ENCODE data around the gene PCBP1. TPM values are rescaled to one million over a fixed set of nuclear protein-coding genes. Genes with fewer than 3 reads are reported as not detected.

Gene PCBP1
- total RNA-seq, 4 donors from 2014 or later, result 103 to 189 (median 149) TPM

GRCh38 chr2:70081221-70081620 is 6.1 kb upstream of the PCBP1 start:
- no peaks in the 10 kb centered on the region for H3K9me3 ChIP-seq
- no peaks in the 10 kb centered on the region for H3K27me3 ChIP-seq
- H3K27ac ChIP-seq, result peak overlapping the region; percentile 20 to 98 (median 47)
- intact Hi-C loops (cut with DNase I; ENCODE audit: low total_unique reads), result no loop called here
- no peak overlapping the region for H3K4me3 ChIP-seq
- H3K36me3 ChIP-seq, result peaks cover 0 to 20% (median 2%) of the 10 kb centered on the region in 4 donors
- DNase-seq, result no peak
- TF ChIP-seq, protein P1, sequence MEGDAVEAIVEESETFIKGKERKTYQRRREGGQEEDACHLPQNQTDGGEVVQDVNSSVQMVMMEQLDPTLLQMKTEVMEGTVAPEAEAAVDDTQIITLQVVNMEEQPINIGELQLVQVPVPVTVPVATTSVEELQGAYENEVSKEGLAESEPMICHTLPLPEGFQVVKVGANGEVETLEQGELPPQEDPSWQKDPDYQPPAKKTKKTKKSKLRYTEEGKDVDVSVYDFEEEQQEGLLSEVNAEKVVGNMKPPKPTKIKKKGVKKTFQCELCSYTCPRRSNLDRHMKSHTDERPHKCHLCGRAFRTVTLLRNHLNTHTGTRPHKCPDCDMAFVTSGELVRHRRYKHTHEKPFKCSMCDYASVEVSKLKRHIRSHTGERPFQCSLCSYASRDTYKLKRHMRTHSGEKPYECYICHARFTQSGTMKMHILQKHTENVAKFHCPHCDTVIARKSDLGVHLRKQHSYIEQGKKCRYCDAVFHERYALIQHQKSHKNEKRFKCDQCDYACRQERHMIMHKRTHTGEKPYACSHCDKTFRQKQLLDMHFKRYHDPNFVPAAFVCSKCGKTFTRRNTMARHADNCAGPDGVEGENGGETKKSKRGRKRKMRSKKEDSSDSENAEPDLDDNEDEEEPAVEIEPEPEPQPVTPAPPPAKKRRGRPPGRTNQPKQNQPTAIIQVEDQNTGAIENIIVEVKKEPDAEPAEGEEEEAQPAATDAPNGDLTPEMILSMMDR (IDR thresholded peaks at IDR 0.05), result no peak
- TF ChIP-seq POLR2AphosphoS5 (IDR thresholded peaks at IDR 0.05) (no peak), POLR2A (IDR thresholded peaks at IDR 0.05) (no peak), EP300 (IDR thresholded peaks at IDR 0.05; ENCODE audit: low read depth) (no peak)
- H3K4me1 ChIP-seq, result peaks cover 26 to 51% (median 28%) of the 10 kb centered on the region in 4 donors
- in situ Hi-C loops (cut with MboI; ENCODE audit: low pct_ligation_motif_present in 1 of 4, low pct_unique_long_range_greater_than_20kb in 1 of 4, low sequenced_read_pairs in 3 of 4), result loop anchor here in 1 of 4 donors (10.0 kb wide), 1 partner anchor 54 kb away; no protein-coding TSS in a partner anchor
- 93 to 94% methylated on average over 5 of the region's 5 CpGs for WGBS, 2 donors (ENCODE audit: low coverage in 1 of 2)

GRCh38 chr2:70083344-70084156 is 3.7 kb upstream of the PCBP1 start:
- Histone ChIP-seq H3K4me1 (peaks cover 27 to 50% (median 28%) of the 10 kb centered on the region in 4 donors), H3K27me3 (no peaks in the 10 kb centered on the region), H3K9me3 (no peaks in the 10 kb centered on the region), H3K4me3 (no peak overlapping the region), H3K36me3 (peaks cover 0 to 15% (median 0%) of the 10 kb centered on the region in 4 donors), H3K27ac (peak overlapping the region; percentile 58 to 100 (median 98))
- intact Hi-C loops (cut with DNase I; ENCODE audit: low total_unique reads) (no loop called here), in situ Hi-C loops (cut with MboI; ENCODE audit: low pct_ligation_motif_present in 1 of 4, low pct_unique_long_range_greater_than_20kb in 1 of 4, low sequenced_read_pairs in 3 of 4) (loop anchor here in 1 of 4 donors (10.0 kb wide), 1 partner anchor 51 kb away; no protein-coding TSS in a partner anchor)
- peak; percentile 62 for DNase-seq
- 57 to 68% methylated on average over 4 to 8 of the region's 8 CpGs for WGBS, 2 donors (ENCODE audit: low coverage in 1 of 2)
- TF ChIP-seq EP300 (IDR thresholded peaks at IDR 0.05; ENCODE audit: low read depth) (no peak), POLR2AphosphoS5 (IDR thresholded peaks at IDR 0.05) (peak in 2 of 3 donors; percentile 52 to 76), POLR2A (IDR thresholded peaks at IDR 0.05) (peak; percentile 21)
- TF ChIP-seq, protein P1 (IDR thresholded peaks at IDR 0.05), result no peak

DNA sequence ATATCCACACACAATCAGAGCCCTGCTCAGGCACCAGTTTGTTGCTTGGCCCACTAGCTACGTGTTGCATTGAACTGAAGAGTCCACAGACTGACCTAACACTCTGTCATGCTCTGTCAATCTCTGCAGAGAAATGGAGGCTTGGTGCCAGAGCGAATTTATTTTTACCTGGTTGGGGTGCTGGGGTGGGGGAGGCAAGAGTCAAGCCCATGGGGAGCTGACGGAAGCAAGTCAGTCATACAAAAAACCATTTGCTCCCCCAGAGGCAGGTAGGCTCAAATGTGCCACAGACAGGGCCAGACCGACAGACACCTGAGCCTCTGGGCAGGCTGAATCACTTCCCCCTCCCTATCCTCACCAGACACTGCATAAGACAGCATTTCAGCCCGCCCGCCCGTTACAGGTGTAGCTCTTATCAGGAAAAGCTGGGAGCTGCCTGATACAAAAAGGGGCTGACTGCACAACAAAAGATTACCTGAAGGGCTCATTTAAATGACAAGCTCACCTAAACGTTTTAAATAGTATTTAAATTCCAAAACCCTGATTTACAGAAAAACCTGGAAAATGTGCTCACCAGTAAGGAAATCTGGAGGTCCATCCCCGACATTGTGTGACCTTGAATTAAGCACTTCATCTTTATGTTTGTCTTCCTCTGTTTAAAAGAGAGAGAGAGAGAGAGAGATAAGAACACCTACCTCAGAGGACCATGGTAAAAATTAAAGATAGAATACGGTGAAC is 2.1 kb upstream of the PCBP1 start:
- peak overlapping the region in 2 of 4 donors; percentile 74 to 81 for H3K4me3 ChIP-seq
- intact Hi-C loops (cut with DNase I; ENCODE audit: low total_unique reads) (no loop called here), in situ Hi-C loops (cut with MboI; ENCODE audit: low pct_ligation_motif_present in 1 of 4, low pct_unique_long_range_greater_than_20kb in 1 of 4, low sequenced_read_pairs in 3 of 4) (loop anchor here in 1 of 4 donors (10.0 kb wide), 1 partner anchor 50 kb away; no protein-coding TSS in a partner anchor)
- H3K4me1 ChIP-seq, result peaks cover 28 to 61% (median 41%) of the 10 kb centered on the region in 4 donors
- H3K27me3 ChIP-seq, result no peaks in the 10 kb centered on the region
- peak; percentile 61 for DNase-seq
- peaks cover 0 to under 1% (median 0%) of the 10 kb centered on the region in 4 donors for H3K36me3 ChIP-seq
- TF ChIP-seq EP300 (IDR thresholded peaks at IDR 0.05; ENCODE audit: low read depth) (no peak), POLR2A (IDR thresholded peaks at IDR 0.05) (peak; percentile 35)
- WGBS, 2 donors (ENCODE audit: low coverage in 1 of 2), result 39 to 52% methylated on average over 4 to 10 of the region's 10 CpGs
- no peaks in the 10 kb centered on the region for H3K9me3 ChIP-seq
- peak overlapping the region; percentile 97 to 100 (median 98) for H3K27ac ChIP-seq

GRCh38 chr2:70085711-70086277 is 1.5 kb upstream of the PCBP1 start:
- H3K9me3 ChIP-seq, result no peaks in the 10 kb centered on the region
- in situ Hi-C loops (cut with MboI; ENCODE audit: low pct_ligation_motif_present in 1 of 4, low pct_unique_long_range_greater_than_20kb in 1 of 4, low sequenced_read_pairs in 3 of 4), result loop anchor here in 1 of 4 donors (10.0 kb wide), 1 partner anchor 49 kb away; no protein-coding TSS in a partner anchor
- H3K27me3 ChIP-seq, result no peaks in the 10 kb centered on the region
- H3K4me3 ChIP-seq, result peak overlapping the region; percentile 72 to 81 (median 76)
- peaks cover 28 to 62% (median 43%) of the 10 kb centered on the region in 4 donors for H3K4me1 ChIP-seq
- 44 to 55% methylated on average over 17 to 22 of the region's 22 CpGs for WGBS, 2 donors (ENCODE audit: low coverage in 1 of 2)
- no peak for DNase-seq
- H3K36me3 ChIP-seq, result no peaks in the 10 kb centered on the region
- TF ChIP-seq EP300 (IDR thresholded peaks at IDR 0.05; ENCODE audit: low read depth) (no peak), POLR2A (IDR thresholded peaks at IDR 0.05) (no peak), POLR2AphosphoS5 (IDR thresholded peaks at IDR 0.05) (no peak)
- intact Hi-C loops (cut with DNase I; ENCODE audit: low total_unique reads), result no loop called here
- peak overlapping the region; percentile 97 to 100 (median 98) for H3K27ac ChIP-seq

All from transverse colon (tissue), 4 donors.